ENCODE results near the gene FKRP.

The FKRP gene

DNA sequence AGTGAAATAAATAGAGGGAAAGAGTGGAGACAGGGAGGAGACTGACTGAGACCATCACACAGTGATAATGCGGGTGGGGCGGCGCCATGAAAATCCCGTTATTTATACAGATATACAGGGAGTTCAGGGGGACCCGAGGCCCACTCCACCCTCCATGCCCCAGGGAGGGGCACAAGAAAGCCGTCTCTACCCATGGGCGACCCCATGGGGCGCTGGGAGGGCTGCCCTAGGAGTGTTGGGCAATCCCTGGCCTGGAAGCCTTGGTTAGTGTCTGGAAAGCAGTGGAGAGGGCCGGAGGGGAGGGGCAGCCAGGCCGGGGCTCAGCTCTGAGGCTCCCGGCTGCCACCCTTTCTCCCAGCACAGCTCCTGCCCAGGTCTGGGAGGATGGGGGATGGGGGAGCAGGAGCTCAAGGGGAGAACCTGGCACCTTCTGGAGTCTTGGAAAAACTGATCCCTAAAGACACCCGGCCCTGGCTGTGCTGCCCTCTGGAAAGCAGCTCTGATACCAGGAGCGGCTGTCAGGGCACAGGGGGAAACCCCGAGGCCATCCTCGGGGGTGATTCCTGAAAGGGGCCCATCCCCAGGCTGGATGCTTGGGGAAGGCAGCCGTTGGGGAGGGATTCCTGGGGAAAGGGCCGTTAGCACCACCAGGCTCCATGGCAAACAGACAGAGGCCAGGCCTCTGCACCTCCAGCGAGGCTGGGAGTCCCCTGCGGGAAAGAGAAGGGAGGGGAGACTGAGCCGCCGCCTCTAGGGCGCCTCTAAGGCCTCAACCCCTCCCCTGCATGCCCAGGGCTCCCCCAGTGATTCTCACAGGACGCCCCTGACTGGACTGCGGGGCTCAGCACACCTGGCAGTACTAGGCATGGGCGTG is 26.0 kb upstream of the FKRP start:
- no peak for FAIRE-seq

DNA sequence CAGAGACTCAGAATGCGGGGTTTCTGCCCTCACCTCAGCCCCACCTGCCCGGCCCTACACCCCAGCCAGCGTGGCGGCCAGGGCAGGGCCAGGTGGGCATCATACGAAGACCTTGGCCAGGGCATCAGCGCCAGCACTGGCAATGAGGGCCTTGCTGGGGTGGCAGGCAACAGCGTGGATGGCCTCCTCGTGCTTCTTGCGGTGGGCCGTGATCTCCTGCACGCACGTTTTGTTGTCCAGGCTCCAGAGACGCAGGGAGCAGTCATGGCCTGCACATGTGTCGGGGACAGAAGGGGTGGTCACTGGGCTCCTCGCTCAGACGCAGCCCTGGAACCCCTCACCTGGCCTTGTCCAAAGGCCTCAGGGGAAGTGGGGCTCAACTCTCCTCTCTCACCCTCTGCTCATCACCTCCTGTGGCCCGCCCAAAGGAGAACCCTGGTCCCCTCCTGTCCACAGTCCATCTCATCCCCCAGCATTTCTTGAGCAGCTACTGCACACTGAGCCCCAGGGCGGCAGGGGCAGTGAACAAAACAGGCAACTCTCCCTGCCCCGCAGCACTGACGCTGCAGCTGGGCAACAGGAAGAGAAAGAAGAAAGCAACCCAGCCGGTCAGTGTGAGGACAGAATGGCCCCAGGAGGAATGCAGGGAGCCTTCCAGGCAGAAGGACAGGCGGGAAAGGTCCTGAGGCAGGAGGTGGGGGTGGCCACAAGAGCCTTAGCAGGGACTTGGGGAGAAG is 25.2 kb upstream of the FKRP start:
- no peak for FAIRE-seq

GRCh38 chr19:46721269-46722003 is 24.4 kb upstream of the FKRP start:
- no peak for FAIRE-seq

GRCh38 chr19:46722004-46722380 is 23.9 kb upstream of the FKRP start:
- FAIRE-seq = no peak

DNA sequence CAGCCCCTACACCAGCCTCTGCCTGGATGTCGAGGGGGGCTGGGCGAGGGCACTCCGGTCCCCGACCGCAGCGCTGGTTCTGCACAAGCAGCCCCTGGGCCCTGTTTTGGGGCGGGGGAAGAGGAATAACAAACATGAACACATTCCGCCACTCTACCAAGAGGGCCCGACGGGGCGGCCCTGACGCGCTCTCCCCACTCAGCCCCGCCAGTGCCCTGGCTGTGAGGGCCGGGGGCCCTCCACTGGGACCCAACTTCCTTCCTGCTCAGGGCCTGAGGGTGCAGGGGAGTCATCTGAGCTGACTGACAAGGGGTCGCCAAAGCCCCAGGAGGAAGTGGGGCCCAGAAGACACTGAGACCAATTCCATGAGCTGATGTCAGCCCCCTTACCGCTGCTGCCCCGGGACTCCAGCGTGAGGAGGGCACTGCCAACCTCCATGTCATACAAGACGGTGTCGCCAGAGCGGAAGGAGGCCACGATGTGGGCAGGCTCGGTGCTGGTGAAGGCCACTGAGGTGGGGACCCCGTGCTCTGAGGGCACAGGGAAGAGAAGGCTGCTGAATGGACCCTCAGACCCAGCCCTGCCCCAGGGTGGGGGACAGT is 23.3 kb upstream of the FKRP start:
- no peak for FAIRE-seq

- no peak for FAIRE-seq
Measured at GRCh38 chr19:46723023-46723461, 22.8 kb upstream of the FKRP start.

- FAIRE-seq = no peak
Measured at GRCh38 chr19:46723471-46723870, 22.4 kb upstream of the FKRP start.

GRCh38 chr19:46724468-46724867 is 21.4 kb upstream of the FKRP start:
- no peak for FAIRE-seq

DNA sequence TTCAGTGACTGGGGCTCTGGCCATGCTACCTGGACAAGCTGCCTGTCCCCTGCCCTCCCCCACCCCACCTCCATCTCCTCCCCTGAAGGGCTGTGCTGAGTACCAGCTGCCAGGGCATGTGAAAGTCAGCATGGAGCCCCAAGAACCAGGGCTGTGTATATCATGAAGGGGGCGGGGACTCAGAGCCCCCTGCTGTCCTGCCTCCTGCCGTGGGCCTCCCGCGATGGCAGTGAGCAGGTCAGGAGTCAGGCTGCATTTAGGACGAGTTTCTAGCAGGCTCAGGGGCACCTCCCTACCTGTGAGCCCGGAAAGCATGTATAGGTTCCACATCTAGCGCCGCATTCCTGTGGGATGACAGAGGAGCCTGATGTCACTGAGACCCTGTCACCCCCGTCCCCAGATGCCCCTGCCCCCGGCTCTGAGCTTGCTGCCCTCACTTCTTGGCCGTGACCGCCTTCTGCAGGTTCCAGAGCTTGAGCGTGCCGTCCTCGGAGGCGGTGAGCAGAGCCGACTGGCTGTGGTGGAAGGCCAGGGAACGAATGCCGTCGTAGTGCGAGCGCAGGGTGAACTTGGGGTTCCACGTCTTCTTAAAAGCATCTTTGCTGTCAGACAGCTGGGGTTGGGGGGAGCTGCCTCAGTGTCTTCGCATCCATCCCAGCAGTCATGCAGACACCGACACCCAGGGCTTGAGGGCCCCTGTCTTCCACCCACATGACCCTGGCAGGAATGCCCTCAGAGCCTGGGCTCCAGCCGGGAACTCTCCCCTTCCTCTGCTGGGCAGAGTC is 20.6 kb upstream of the FKRP start:
- FAIRE-seq = no peak

GRCh38 chr19:46725859-46726393 is 19.9 kb upstream of the FKRP start:
- no peak for FAIRE-seq

- FAIRE-seq = no peak
Measured at GRCh38 chr19:46726551-46726950, 19.3 kb upstream of the FKRP start.

- no peak for FAIRE-seq
Measured at GRCh38 chr19:46726971-46727501, 18.8 kb upstream of the FKRP start.

- no peak for FAIRE-seq
Measured at GRCh38 chr19:46727757-46728156, 18.1 kb upstream of the FKRP start.

DNA sequence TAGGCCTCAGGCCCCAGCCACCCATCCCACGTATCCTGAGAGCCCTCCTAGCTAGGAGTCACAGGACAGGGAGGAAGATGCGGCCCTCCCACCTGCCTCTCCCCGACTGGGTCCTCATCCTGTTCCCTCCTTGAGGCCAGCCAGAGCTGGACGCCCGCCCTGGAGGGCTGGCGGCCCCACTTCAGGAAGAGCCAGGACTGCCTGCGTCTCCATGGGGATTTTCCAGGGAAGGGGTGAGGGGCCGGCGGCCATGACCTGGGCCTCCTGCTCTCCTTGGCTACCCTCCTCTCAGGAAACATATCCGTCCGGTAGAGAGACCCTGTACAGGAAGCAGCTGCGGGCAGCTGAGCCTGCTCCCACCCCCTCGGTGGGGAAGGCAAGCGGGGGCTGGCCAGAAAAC is 17.6 kb upstream of the FKRP start:
- FAIRE-seq = no peak

GRCh38 chr19:46728693-46729339 is 17.0 kb upstream of the FKRP start:
- no peak for FAIRE-seq

DNA sequence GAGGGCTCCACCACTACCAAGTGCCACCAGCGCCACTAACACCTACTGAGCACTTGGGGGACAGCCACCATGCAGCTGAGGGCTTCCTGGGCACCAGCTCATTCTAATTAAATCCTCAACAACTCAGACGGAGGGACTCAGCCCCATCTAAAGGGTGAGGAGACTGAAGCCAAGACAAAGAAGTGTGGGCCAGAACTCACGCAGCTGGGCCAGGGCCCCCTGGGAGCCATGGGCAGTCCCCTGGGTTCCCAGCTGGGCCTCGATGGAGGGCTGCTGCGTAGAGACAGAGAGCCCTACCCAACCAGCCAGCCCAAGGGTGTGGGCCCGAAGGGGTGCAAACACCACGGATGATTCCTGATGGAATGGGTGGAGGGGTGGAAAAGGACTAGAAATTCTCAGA is 16.2 kb upstream of the FKRP start:
- FAIRE-seq = no peak

DNA sequence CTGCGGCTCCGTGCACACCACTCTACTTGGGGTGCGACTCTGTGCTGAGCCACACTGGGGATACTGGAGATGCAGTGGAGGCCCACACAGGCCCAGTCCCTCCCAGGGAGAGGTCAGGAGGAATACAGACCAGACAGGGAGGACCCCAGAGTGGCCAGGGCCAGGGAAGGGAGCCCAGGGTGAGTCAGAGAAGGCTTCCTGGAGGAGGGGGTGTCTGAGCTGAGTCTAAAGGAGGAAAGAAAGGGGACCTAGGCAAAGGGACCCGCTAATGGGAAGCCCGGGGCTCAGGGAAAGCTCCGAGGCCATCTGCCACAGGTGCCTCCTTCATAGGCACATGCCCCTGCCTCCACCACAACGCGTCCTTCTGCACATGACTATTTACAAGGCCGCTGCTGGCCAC is 15.7 kb upstream of the FKRP start:
- FAIRE-seq = no peak

DNA sequence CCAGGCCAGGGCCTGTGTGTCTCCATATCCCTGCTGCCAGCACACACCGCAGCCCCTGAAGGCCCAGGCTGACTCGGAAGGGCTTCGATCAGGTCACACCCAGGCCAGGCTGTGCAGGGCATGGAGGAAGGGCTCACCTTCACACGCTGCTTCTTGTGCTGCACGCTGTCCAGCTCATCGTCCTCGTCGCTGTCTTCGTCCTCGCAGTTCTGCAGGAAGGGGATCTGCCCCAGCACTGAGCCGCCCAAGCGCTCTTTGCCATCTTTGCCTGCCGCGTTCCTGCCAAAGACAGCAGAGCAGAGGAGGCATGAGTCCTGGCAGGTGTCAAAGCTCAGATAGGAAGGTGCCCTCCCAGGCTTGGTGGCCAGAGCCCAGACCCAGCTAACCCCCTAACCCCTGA is 15.3 kb upstream of the FKRP start:
- no peak for FAIRE-seq

DNA sequence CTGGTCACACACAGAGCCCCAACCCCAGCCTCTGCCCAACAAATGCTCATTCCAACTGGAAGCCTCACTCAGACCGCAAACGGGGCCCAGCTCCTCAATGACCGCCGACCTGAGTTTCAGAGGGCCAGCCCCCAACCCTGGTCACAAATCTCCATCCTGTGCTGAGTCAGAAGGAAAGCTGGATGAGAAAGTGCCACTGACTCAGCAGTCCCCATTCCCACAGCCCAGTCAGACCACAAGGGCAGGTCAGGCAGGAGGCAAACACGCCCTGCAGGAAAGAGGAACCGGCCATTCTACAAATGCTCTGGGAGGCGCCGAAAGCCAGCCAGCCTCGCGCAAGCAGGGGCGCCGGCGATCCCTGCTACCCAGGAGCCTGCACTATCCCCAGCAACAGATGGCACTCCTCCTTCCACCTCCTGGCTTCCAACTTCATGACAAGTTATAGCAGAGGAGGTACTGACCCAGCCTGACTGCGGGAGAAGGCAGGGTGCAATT is 14.8 kb upstream of the FKRP start:
- no peak for FAIRE-seq

DNA sequence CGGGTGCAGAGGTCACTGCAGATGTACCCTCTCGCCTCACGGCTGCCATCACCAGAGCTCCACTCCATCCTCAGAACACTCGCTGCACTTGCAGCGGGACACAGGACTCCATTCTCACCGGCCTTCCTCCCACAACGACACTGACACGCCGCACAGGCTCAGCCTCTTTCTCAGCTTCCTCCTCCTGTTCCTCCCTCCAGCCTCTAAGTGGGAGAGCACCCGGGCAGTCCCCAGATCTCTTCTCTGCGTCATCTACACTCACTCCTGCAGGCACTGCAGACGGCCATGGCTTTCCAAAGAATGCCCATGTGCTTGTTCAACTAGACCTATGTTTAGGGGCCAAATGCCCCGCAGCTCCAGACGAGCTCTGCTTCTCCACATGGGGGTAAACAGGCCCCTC is 14.3 kb upstream of the FKRP start:
- FAIRE-seq = no peak
